GM12874 (cell line): ENCODE data around the gene KIF26A.

Experiments used
- CTCF ChIP-seq: IDR thresholded peaks from 2 replicates; pipeline ENCODE4 v1.5.1; 2011; ENCODE audit warnings: low read depth, mild to moderate bottlenecking, control low read depth, low read length, moderate library complexity; ENCODE audit not compliant: insufficient read depth

KIF26A gene

GRCh38 chr14:104157016-104157928 is 18.9 kb downstream of the KIF26A start:
- 0 out of 2 replicates have a peak, but pooled peaks have one; percentile 6 for TF ChIP-seq CTCF

GRCh38 chr14:104158827-104159798 is 20.7 kb downstream of the KIF26A start:
- TF ChIP-seq CTCF = no peak

GRCh38 chr14:104159990-104160389 is 21.6 kb downstream of the KIF26A start:
- TF ChIP-seq CTCF = no peak

- TF ChIP-seq CTCF = no peak
Observed at GRCh38 chr14:104161602-104162367, 23.4 kb downstream of the KIF26A start.

GRCh38 chr14:104162495-104162894 is 24.1 kb downstream of the KIF26A start:
- no peak for TF ChIP-seq CTCF

- TF ChIP-seq CTCF = no peak
Observed at GRCh38 chr14:104163541-104163940, 25.2 kb downstream of the KIF26A start.
